HepG2 (cell line): ENCODE data around the gene FSCN2. TPM values are rescaled to one million over a fixed set of nuclear protein-coding genes. Genes with fewer than 3 reads are reported as not detected.

Experiments used
- ARID4A ChIP-seq: sonication (generic); formaldehyde crosslinking; IDR thresholded peaks from 2 replicates; pipeline ENCODE4 v1.5.0; 2020; ENCODE audit warnings: mild to moderate bottlenecking, missing genetic modification reagents, borderline replicate concordance
- CEBPZ ChIP-seq: IDR thresholded peaks from 2 replicates; pipeline ENCODE4 v1.6.1; 2012; ENCODE audit warnings: low read length, improper control_type of control experiment
- EEA1 ChIP-seq: sonication (generic); formaldehyde crosslinking; IDR thresholded peaks from 2 replicates; pipeline ENCODE4 v1.5.1; 2020; ENCODE audit warnings: mild to moderate bottlenecking, missing genetic modification reagents, borderline replicate concordance
- ELF1 ChIP-seq: sonication (generic); formaldehyde crosslinking; IDR thresholded peaks from 2 replicates; pipeline ENCODE4 v1.4.0; 2020; ENCODE audit warnings: missing genetic modification reagents
- HCFC1 ChIP-seq: fragments of 150-350 bp; IDR thresholded peaks from 2 replicates; pipeline ENCODE4 v1.6.1; 2014; ENCODE audit warnings: low read depth, low read length
- IRX3 ChIP-seq: sonication (generic); formaldehyde crosslinking; IDR thresholded peaks from 2 replicates; pipeline ENCODE4 v1.8.1; 2023; ENCODE audit warnings: mild to moderate bottlenecking, low read depth, missing genetic modification reagents, borderline replicate concordance
- MAX ChIP-seq: IDR thresholded peaks from 2 replicates; pipeline ENCODE4 v1.6.1; 2012; ENCODE audit warnings: inconsistent platforms
- REL ChIP-seq: sonication (generic); formaldehyde crosslinking; conservative IDR thresholded peaks from 2 replicates; pipeline ENCODE4 v1.8.0; 2022; ENCODE audit warnings: mild to moderate bottlenecking, missing genetic modification reagents, moderate library complexity
- TOE1 ChIP-seq: sonication (generic); formaldehyde crosslinking; IDR thresholded peaks from 2 replicates; pipeline ENCODE4 v1.4.0; 2020; ENCODE audit warnings: mild to moderate bottlenecking, missing genetic modification reagents
- TP53 ChIP-seq: sonication (generic); formaldehyde crosslinking; conservative IDR thresholded peaks from 2 replicates; pipeline ENCODE4 v1.4.0; 2020; ENCODE audit warnings: missing genetic modification reagents
- TRAFD1 ChIP-seq: sonication (generic); formaldehyde crosslinking; IDR thresholded peaks from 2 replicates; pipeline ENCODE4 v1.5.1; 2020; ENCODE audit warnings: missing genetic modification reagents, mild to moderate bottlenecking, borderline replicate concordance
- UBTF ChIP-seq: sonication (generic); formaldehyde crosslinking; IDR thresholded peaks from 2 replicates; pipeline ENCODE4 v1.4.0; 2020; ENCODE audit warnings: mild to moderate bottlenecking, missing genetic modification reagents
- ZNF124 ChIP-seq: sonication (generic); formaldehyde crosslinking; IDR thresholded peaks from 2 replicates; pipeline ENCODE4 v1.4.0; 2020; ENCODE audit warnings: missing genetic modification reagents
- polyA plus RNA-seq, 8 experiments: library from polyadenylated mRNA; depleted of rRNA in 3 of 8; stranded (reverse) in 7 of 8; unstranded in 1 of 8; fragments of >200 nt; fragmentation: Illumina TruSeq in 4 of 8; extraction: Trizol in 4 of 8; gene quantifications; 2 replicates each; pipeline versions ENCODE4 v1.2.1 to v1.2.3, GENCODE V29; 2011 to 2016; ENCODE audit warnings: low read depth in 4 of 8, missing spikeins in 1 of 8, mixed read lengths in 1 of 8; ENCODE audit not compliant: insufficient read depth in 1 of 8
- total RNA-seq, 5 experiments: library from RNA; depleted of rRNA; stranded (reverse); fragments of >200 nt; fragmentation: Illumina TruSeq; extraction: Trizol; gene quantifications; 2 replicates each; pipeline ENCODE4 v1.2.3, GENCODE V29; 2016; ENCODE audit warnings: low read depth in 1 of 5

FSCN2 gene
- total and polyA plus RNA-seq, 2 of the 13 experiments (the other 11 are each of a cell fraction or from before 2014, with no cell fraction given) = 0.09 TPM; not detected in 1

- no peak for TF ChIP-seq REL (CRISPR knock-in tag)
- 0 out of 2 replicates have a peak, but pooled peaks have one; percentile 22 for TF ChIP-seq ARID4A (CRISPR knock-in tag)
- TF ChIP-seq ELF1 = peak; percentile 41; the same call in 1 of the 2 replicates
- TF ChIP-seq HCFC1 = no peak
- peak; percentile 24; the same call in 1 of the 2 replicates for TF ChIP-seq MAX
- 0 out of 2 replicates have a peak, but pooled peaks have one; percentile 43 for TF ChIP-seq EEA1 (CRISPR knock-in tag)
- TF ChIP-seq IRX3 = no peak
- no peak for TF ChIP-seq TP53 (CRISPR knock-in tag)
- no peak for TF ChIP-seq CEBPZ
- TF ChIP-seq ZNF124 (CRISPR knock-in tag) = no peak
- TF ChIP-seq UBTF (CRISPR knock-in tag) = peak; percentile 76
- no peak for TF ChIP-seq TOE1
- no peak for TF ChIP-seq TRAFD1 (CRISPR knock-in tag)
These were observed 667 bp downstream of the FSCN2 start (continued) for GRCh38 chr17:81528651-81529436.
